Astrocyte of the cerebellum (primary cell): Measurements from ENCODE around the gene MAGEB6.
"Not testable (repeated sequence)": the region's sequence is repeated elsewhere in the genome, so short reads cannot be mapped to it uniquely, and the experiment has no call there.

ENCODE experiments used
- DNase-seq: peaks from one replicate; pipeline ENCODE4 v3.0.0-alpha.2; 2011; ENCODE audit warnings: low read depth
- H3K4me3 ChIP-seq: 2 replicates; pipeline ENCODE4 v1.5.1; 2011; ENCODE audit warnings: mild to moderate bottlenecking, low read depth, low read length, moderate library complexity
- CTCF ChIP-seq: IDR thresholded peaks from 2 replicates; pipeline ENCODE4 v1.5.1; 2012; ENCODE audit warnings: low read length, low read depth, moderate library complexity, mild to moderate bottlenecking; ENCODE audit errors: missing control alignments
- in situ Hi-C: cut with HindIII; loops from 2 replicates; pipeline ENCODE4 v1.10.0; 2017; ENCODE audit warnings: low sequenced_read_pairs

Gene MAGEB6

GRCh38 chrX:26192204-26192603 lies at the start of gene MAGEB6:
TSS of gene MAGEB6 (plus strand) at chrX:26192440. CDS start at chrX:26193847, 1,407 bp downstream.
- in situ Hi-C loops, result no loop called here
- no peak for DNase-seq
- no peak for TF ChIP-seq CTCF
- no peak within 1 kb of the TSS for H3K4me3 ChIP-seq

- H3K4me3 ChIP-seq, result no peak overlapping the region
- no peak for DNase-seq
- in situ Hi-C loops, result no loop called here
- TF ChIP-seq CTCF, result no peak
Observed at GRCh38 chrX:26146024-26146423, 46.2 kb upstream of the MAGEB6 start.

GRCh38 chrX:26160301-26160700 lies 31.9 kb upstream of the MAGEB6 start, which contains the start of gene MAGEB6B:
TSS of gene MAGEB6B (plus strand) at chrX:26160601. CDS start at chrX:26160601, 0 bp downstream.
- DNase-seq, result no peak
- no peak within 1 kb of the TSS for H3K4me3 ChIP-seq
- in situ Hi-C loops, result no loop called here
- no peak for TF ChIP-seq CTCF

GRCh38 chrX:26203561-26203960 lies 11.3 kb downstream of the MAGEB6 start:
- TF ChIP-seq CTCF, result no peak
- H3K4me3 ChIP-seq, result no peak overlapping the region
- in situ Hi-C loops, result no loop called here
- DNase-seq, result no peak

GRCh38 chrX:26204717-26205116 lies 12.5 kb downstream of the MAGEB6 start:
- DNase-seq, H3K4me3 ChIP-seq, in situ Hi-C loops: not testable (repeated sequence)

GRCh38 chrX:26208012-26208411 lies 15.8 kb downstream of the MAGEB6 start:
- in situ Hi-C loops, result no loop called here
- DNase-seq, result no peak
- no peak for TF ChIP-seq CTCF
- no peak overlapping the region for H3K4me3 ChIP-seq

GRCh38 chrX:26215869-26216268 lies 23.6 kb downstream of the MAGEB6 start, which contains the start of gene MAGEB5:
TSS of gene MAGEB5 (plus strand) at chrX:26216169. CDS start at chrX:26217302, 1,133 bp downstream.
- in situ Hi-C loops, result no loop called here
- no peak for DNase-seq

More at GRCh38 chrX:26215869-26216268, 23.6 kb downstream of the MAGEB6 start, which contains the start of gene MAGEB5:
- no peak for TF ChIP-seq CTCF
- H3K4me3 ChIP-seq, result no peak within 1 kb of the TSS
